Measurements from ENCODE around the gene PHF21B.

Gene PHF21B

GRCh38 chr22:44884968-44885805 lies 124.6 kb downstream of the PHF21B start:
- H3K4me3 ChIP-seq (ENCODE audit: low read length), result no peak overlapping the region
- peaks cover 4% of the 10 kb centered on the region for H3K9me3 ChIP-seq (replicated peaks; ENCODE audit: low read length)
- H3K4me1 ChIP-seq (ENCODE audit: control insufficient read depth, insufficient read depth, low read length), result no peaks in the 10 kb centered on the region
- H3K9ac ChIP-seq (ENCODE audit: low read depth, low read length), result no peak overlapping the region
- no peak overlapping the region for H3K4me2 ChIP-seq (ENCODE audit: low read length)
- H3K27me3 ChIP-seq (ENCODE audit: control insufficient read depth, insufficient read depth, low read length), result no peaks in the 10 kb centered on the region
- no peaks in the 10 kb centered on the region for H3K36me3 ChIP-seq (ENCODE audit: insufficient read depth, low read length)

- no peak overlapping the region for H3K4me3 ChIP-seq (ENCODE audit: low read length)
- no peaks in the 10 kb centered on the region for H3K27me3 ChIP-seq (ENCODE audit: control insufficient read depth, insufficient read depth, low read length)
- H3K4me2 ChIP-seq (ENCODE audit: low read length), result no peak overlapping the region
- H3K4me1 ChIP-seq (ENCODE audit: control insufficient read depth, insufficient read depth, low read length), result no peaks in the 10 kb centered on the region
- peaks cover 4% of the 10 kb centered on the region for H3K9me3 ChIP-seq (replicated peaks; ENCODE audit: low read length)
- H3K36me3 ChIP-seq (ENCODE audit: insufficient read depth, low read length), result no peaks in the 10 kb centered on the region
- no peak overlapping the region for H3K9ac ChIP-seq (ENCODE audit: low read depth, low read length)
Measured at GRCh38 chr22:44884562-44884961, 125.2 kb downstream of the PHF21B start.

- no peak overlapping the region for H3K4me3 ChIP-seq (ENCODE audit: low read length)
- peaks cover 4% of the 10 kb centered on the region for H3K9me3 ChIP-seq (replicated peaks; ENCODE audit: low read length)
- H3K4me1 ChIP-seq (ENCODE audit: control insufficient read depth, insufficient read depth, low read length), result no peaks in the 10 kb centered on the region
- H3K27me3 ChIP-seq (ENCODE audit: control insufficient read depth, insufficient read depth, low read length), result no peaks in the 10 kb centered on the region
- H3K4me2 ChIP-seq (ENCODE audit: low read length), result no peak overlapping the region
- no peak overlapping the region for H3K9ac ChIP-seq (ENCODE audit: low read depth, low read length)
- no peaks in the 10 kb centered on the region for H3K36me3 ChIP-seq (ENCODE audit: insufficient read depth, low read length)
Measured at GRCh38 chr22:44883011-44883421, 126.8 kb downstream of the PHF21B start.

GRCh38 chr22:44882226-44882905 lies 127.4 kb downstream of the PHF21B start:
- Histone ChIP-seq H3K4me3 (ENCODE audit: low read length) (no peak overlapping the region), H3K4me2 (ENCODE audit: low read length) (no peak overlapping the region), H3K9me3 (replicated peaks; ENCODE audit: low read length) (peaks cover 4% of the 10 kb centered on the region), H3K27me3 (ENCODE audit: control insufficient read depth, insufficient read depth, low read length) (no peaks in the 10 kb centered on the region), H3K36me3 (ENCODE audit: insufficient read depth, low read length) (no peaks in the 10 kb centered on the region), H3K4me1 (ENCODE audit: control insufficient read depth, insufficient read depth, low read length) (no peaks in the 10 kb centered on the region), H3K9ac (ENCODE audit: low read depth, low read length) (no peak overlapping the region)

- no peak overlapping the region for H3K4me3 ChIP-seq (ENCODE audit: low read length)
- no peaks in the 10 kb centered on the region for H3K4me1 ChIP-seq (ENCODE audit: control insufficient read depth, insufficient read depth, low read length)
- no peaks in the 10 kb centered on the region for H3K36me3 ChIP-seq (ENCODE audit: insufficient read depth, low read length)
- no peaks in the 10 kb centered on the region for H3K27me3 ChIP-seq (ENCODE audit: control insufficient read depth, insufficient read depth, low read length)
- no peak overlapping the region for H3K9ac ChIP-seq (ENCODE audit: low read depth, low read length)
- peaks cover 4% of the 10 kb centered on the region for H3K9me3 ChIP-seq (replicated peaks; ENCODE audit: low read length)
- H3K4me2 ChIP-seq (ENCODE audit: low read length), result no peak overlapping the region
Measured at GRCh38 chr22:44881624-44882023, 128.2 kb downstream of the PHF21B start.

- Histone ChIP-seq H3K4me3 (ENCODE audit: low read length) (no peak overlapping the region), H3K36me3 (ENCODE audit: insufficient read depth, low read length) (no peaks in the 10 kb centered on the region), H3K4me2 (ENCODE audit: low read length) (no peak overlapping the region), H3K9me3 (replicated peaks; ENCODE audit: low read length) (peaks cover 2% of the 10 kb centered on the region), H3K9ac (ENCODE audit: low read depth, low read length) (no peak overlapping the region), H3K27me3 (ENCODE audit: control insufficient read depth, insufficient read depth, low read length) (no peaks in the 10 kb centered on the region), H3K4me1 (ENCODE audit: control insufficient read depth, insufficient read depth, low read length) (no peaks in the 10 kb centered on the region)
Measured at GRCh38 chr22:44880610-44881290, 129.1 kb downstream of the PHF21B start.

- no peak overlapping the region for H3K9ac ChIP-seq (ENCODE audit: low read depth, low read length)
- no peaks in the 10 kb centered on the region for H3K4me1 ChIP-seq (ENCODE audit: control insufficient read depth, insufficient read depth, low read length)
- no peak overlapping the region for H3K4me3 ChIP-seq (ENCODE audit: low read length)
- no peaks in the 10 kb centered on the region for H3K27me3 ChIP-seq (ENCODE audit: control insufficient read depth, insufficient read depth, low read length)
- H3K9me3 ChIP-seq (replicated peaks; ENCODE audit: low read length), result no peaks in the 10 kb centered on the region
- H3K4me2 ChIP-seq (ENCODE audit: low read length), result no peak overlapping the region
- no peaks in the 10 kb centered on the region for H3K36me3 ChIP-seq (ENCODE audit: insufficient read depth, low read length)
Measured at GRCh38 chr22:44879301-44879680, 130.5 kb downstream of the PHF21B start.

GRCh38 chr22:44878483-44879300 lies 131.1 kb downstream of the PHF21B start:
- Histone ChIP-seq H3K4me1 (ENCODE audit: control insufficient read depth, insufficient read depth, low read length) (no peaks in the 10 kb centered on the region), H3K4me3 (ENCODE audit: low read length) (no peak overlapping the region), H3K27me3 (ENCODE audit: control insufficient read depth, insufficient read depth, low read length) (no peaks in the 10 kb centered on the region), H3K36me3 (ENCODE audit: insufficient read depth, low read length) (no peaks in the 10 kb centered on the region), H3K4me2 (ENCODE audit: low read length) (no peak overlapping the region), H3K9me3 (replicated peaks; ENCODE audit: low read length) (no peaks in the 10 kb centered on the region), H3K9ac (ENCODE audit: low read depth, low read length) (no peak overlapping the region)

- Histone ChIP-seq H3K4me2 (ENCODE audit: low read length) (no peak overlapping the region), H3K4me1 (ENCODE audit: control insufficient read depth, insufficient read depth, low read length) (no peaks in the 10 kb centered on the region), H3K9me3 (replicated peaks; ENCODE audit: low read length) (peaks cover under 1% of the 10 kb centered on the region), H3K36me3 (ENCODE audit: insufficient read depth, low read length) (no peaks in the 10 kb centered on the region), H3K4me3 (ENCODE audit: low read length) (no peak overlapping the region), H3K9ac (ENCODE audit: low read depth, low read length) (no peak overlapping the region), H3K27me3 (ENCODE audit: control insufficient read depth, insufficient read depth, low read length) (no peaks in the 10 kb centered on the region)
Measured at GRCh38 chr22:44876921-44877320, 132.9 kb downstream of the PHF21B start.

GRCh38 chr22:44871782-44872181 lies 138.0 kb downstream of the PHF21B start:
- H3K4me3 ChIP-seq (ENCODE audit: low read length), result no peak overlapping the region
- no peaks in the 10 kb centered on the region for H3K36me3 ChIP-seq (ENCODE audit: insufficient read depth, low read length)
- peaks cover 3% of the 10 kb centered on the region for H3K9me3 ChIP-seq (replicated peaks; ENCODE audit: low read length)
- no peaks in the 10 kb centered on the region for H3K27me3 ChIP-seq (ENCODE audit: control insufficient read depth, insufficient read depth, low read length)
- H3K9ac ChIP-seq (ENCODE audit: low read depth, low read length), result no peak overlapping the region
- H3K4me1 ChIP-seq (ENCODE audit: control insufficient read depth, insufficient read depth, low read length), result peaks cover 17% of the 10 kb centered on the region
- no peak overlapping the region for H3K4me2 ChIP-seq (ENCODE audit: low read length)

- Histone ChIP-seq H3K4me1 (ENCODE audit: control insufficient read depth, insufficient read depth, low read length) (peaks cover 17% of the 10 kb centered on the region), H3K4me2 (ENCODE audit: low read length) (no peak overlapping the region), H3K36me3 (ENCODE audit: insufficient read depth, low read length) (no peaks in the 10 kb centered on the region), H3K4me3 (ENCODE audit: low read length) (no peak overlapping the region), H3K9ac (ENCODE audit: low read depth, low read length) (no peak overlapping the region), H3K27me3 (ENCODE audit: control insufficient read depth, insufficient read depth, low read length) (no peaks in the 10 kb centered on the region), H3K9me3 (replicated peaks; ENCODE audit: low read length) (peaks cover 3% of the 10 kb centered on the region)
Measured at GRCh38 chr22:44870021-44870420, 139.8 kb downstream of the PHF21B start.

All from skeletal muscle satellite cell (primary cell).